Glutamatergic neuron (in vitro differentiated cells): Measurements from ENCODE around the gene NFATC1. TPM values are rescaled to one million over a fixed set of nuclear protein-coding genes. Genes with fewer than 3 reads are reported as not detected.
A peak's percentile ranks its signal among the peaks of the same experiment; 100 is the strongest.

ENCODE experiments used
- DNase-seq: peaks from one replicate; pipeline ENCODE4 v3.0.0; 2022
- H3K27ac Mint-ChIP-seq: one replicate; pipeline ENCODE4 v1.8.0; 2020; ENCODE audit warnings: mild to moderate bottlenecking, mixed read lengths, inconsistent platforms; ENCODE audit not compliant: unreplicated experiment
- H3K27me3 Mint-ChIP-seq: one replicate; pipeline ENCODE4 v1.8.0; 2020; ENCODE audit warnings: mild to moderate bottlenecking, moderate library complexity, mixed read lengths, inconsistent platforms; ENCODE audit not compliant: unreplicated experiment
- H3K36me3 Mint-ChIP-seq: one replicate; pipeline ENCODE4 v1.8.0; 2020; ENCODE audit warnings: mild to moderate bottlenecking, mixed read lengths, inconsistent platforms; ENCODE audit not compliant: unreplicated experiment
- H3K4me1 Mint-ChIP-seq: one replicate; pipeline ENCODE4 v1.8.0; 2020; ENCODE audit warnings: mild to moderate bottlenecking, low read depth, mixed read lengths, inconsistent platforms; ENCODE audit not compliant: unreplicated experiment
- H3K4me3 Mint-ChIP-seq: one replicate; pipeline ENCODE4 v1.8.0; 2020; ENCODE audit warnings: mild to moderate bottlenecking, mixed read lengths, inconsistent platforms; ENCODE audit not compliant: unreplicated experiment
- H3K9me3 Mint-ChIP-seq: one replicate; pipeline ENCODE4 v1.8.0; 2020; ENCODE audit warnings: mild to moderate bottlenecking, moderate library complexity, mixed read lengths, inconsistent platforms; ENCODE audit not compliant: unreplicated experiment
- CTCF ChIP-seq: fragments of 200-600 bp; sonication (generic); IDR thresholded peaks from one replicate; pipeline ENCODE4 v1.5.0; 2021; ENCODE audit not compliant: partially characterized antibody, unreplicated experiment
- total RNA-seq: library from RNA; stranded (reverse); fragmentation: NEBNext Ultra II Directional; extraction: Animal tissue kit (Norgen Biotek cat#: 25700); gene quantifications from one replicate; pipeline ENCODE4 v1.2.1, GENCODE V29; 2021; ENCODE audit not compliant: unreplicated experiment

Gene NFATC1
- total RNA-seq, 1 donor from 2014 or later: 5.3 TPM

- Mint-ChIP-seq H3K4me1 (peaks cover 12% of the 10 kb centered on the region), H3K36me3 (no peaks in the 10 kb centered on the region), H3K27ac (no peak overlapping the region), H3K9me3 (peaks cover 11% of the 10 kb centered on the region), H3K27me3 (peaks cover 11% of the 10 kb centered on the region), H3K4me3 (no peak overlapping the region)
- no peak for DNase-seq
- no peak for TF ChIP-seq CTCF
Measured at GRCh38 chr18:79384834-79385233, 10.9 kb upstream of the NFATC1 start.

GRCh38 chr18:79385326-79385707, 10.4 kb upstream of the NFATC1 start:
- peaks cover 11% of the 10 kb centered on the region for H3K27me3 Mint-ChIP-seq
- TF ChIP-seq CTCF: no peak
- H3K4me1 Mint-ChIP-seq: peaks cover 12% of the 10 kb centered on the region
- peaks cover 11% of the 10 kb centered on the region for H3K9me3 Mint-ChIP-seq
- no peaks in the 10 kb centered on the region for H3K36me3 Mint-ChIP-seq
- DNase-seq: no peak
- H3K4me3 Mint-ChIP-seq: no peak overlapping the region
- no peak overlapping the region for H3K27ac Mint-ChIP-seq

- H3K27me3 Mint-ChIP-seq: peaks cover 11% of the 10 kb centered on the region
- TF ChIP-seq CTCF: no peak
- H3K9me3 Mint-ChIP-seq: peaks cover 12% of the 10 kb centered on the region
- H3K4me1 Mint-ChIP-seq: peaks cover 12% of the 10 kb centered on the region
- no peak overlapping the region for H3K27ac Mint-ChIP-seq
- H3K4me3 Mint-ChIP-seq: no peak overlapping the region
- no peak for DNase-seq
- H3K36me3 Mint-ChIP-seq: peaks cover 2% of the 10 kb centered on the region
Measured at GRCh38 chr18:79385708-79386341, 9.9 kb upstream of the NFATC1 start.

- no peak overlapping the region for H3K27ac Mint-ChIP-seq
- TF ChIP-seq CTCF: no peak
- no peak overlapping the region for H3K4me3 Mint-ChIP-seq
- peaks cover 12% of the 10 kb centered on the region for H3K4me1 Mint-ChIP-seq
- peaks cover 15% of the 10 kb centered on the region for H3K27me3 Mint-ChIP-seq
- DNase-seq: no peak
- peaks cover 15% of the 10 kb centered on the region for H3K9me3 Mint-ChIP-seq
- peaks cover 5% of the 10 kb centered on the region for H3K36me3 Mint-ChIP-seq
Measured at GRCh38 chr18:79386547-79386946, 9.2 kb upstream of the NFATC1 start.

- H3K9me3 Mint-ChIP-seq: peaks cover 17% of the 10 kb centered on the region
- peaks cover 5% of the 10 kb centered on the region for H3K36me3 Mint-ChIP-seq
- no peak for DNase-seq
- no peak for TF ChIP-seq CTCF
- peaks cover 15% of the 10 kb centered on the region for H3K27me3 Mint-ChIP-seq
- H3K4me1 Mint-ChIP-seq: peaks cover 12% of the 10 kb centered on the region
- peak overlapping the region; percentile 25 for H3K27ac Mint-ChIP-seq
- no peak overlapping the region for H3K4me3 Mint-ChIP-seq
Measured at GRCh38 chr18:79387214-79387613, 8.5 kb upstream of the NFATC1 start.
